GM12891 (cell line): Measurements from ENCODE around the gene PTPRQ.

Experiments used
- PAX5 ChIP-seq: IDR thresholded peaks from 2 replicates; pipeline ENCODE4 v1.6.1; 2011; ENCODE audit warnings: low read length, moderate library complexity, mild to moderate bottlenecking; ENCODE audit not compliant: insufficient read depth, severe bottlenecking
- POLR2A ChIP-seq: IDR thresholded peaks from 2 replicates; pipeline ENCODE4 v1.6.1; 2011; ENCODE audit warnings: low read depth, low read length, control low read depth
- POLR2AphosphoS5 ChIP-seq: IDR thresholded peaks from 2 replicates; pipeline ENCODE4 v1.6.1; 2011; ENCODE audit warnings: low read depth, low read length, control low read depth
- SPI1 ChIP-seq: IDR thresholded peaks from 2 replicates; pipeline ENCODE4 v1.6.1; 2011; ENCODE audit warnings: low read depth, low read length, control low read depth
- TAF1 ChIP-seq: IDR thresholded peaks from 2 replicates; pipeline ENCODE4 v1.6.1; 2011; ENCODE audit warnings: low read depth, low read length, control low read depth

DNA sequence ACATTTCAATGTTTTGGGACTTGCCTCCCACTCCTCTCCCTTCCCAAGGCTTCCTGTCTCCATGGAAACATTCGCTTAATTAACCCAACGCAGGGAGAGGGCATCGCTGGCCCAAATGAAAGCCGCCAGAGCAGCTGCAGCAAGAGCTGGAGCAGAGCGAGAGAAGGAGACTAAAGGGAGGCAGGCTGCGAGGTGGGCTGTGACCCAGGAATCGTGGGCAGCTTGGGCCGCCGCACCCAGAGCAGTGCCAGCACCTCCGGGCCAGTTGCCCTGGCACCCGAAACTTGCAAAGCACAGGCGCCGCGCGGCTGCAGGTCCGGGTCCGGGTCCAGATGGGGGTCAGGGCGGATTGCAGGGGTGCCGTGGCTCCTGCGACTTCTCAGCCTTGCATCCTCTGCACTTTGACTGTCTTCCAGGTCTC, 43.5 kb upstream of the PTPRQ start:
- no peak for TF ChIP-seq POLR2A
- TF ChIP-seq TAF1 = no peak
- TF ChIP-seq POLR2AphosphoS5 = no peak
- TF ChIP-seq SPI1 = no peak
- TF ChIP-seq PAX5 = no peak
